DND-41 (cell line): ENCODE measurements around the gene RASD1.

ENCODE experiments used
- ATAC-seq: fragments of 200-7000 bp; cut with Tn5 transposase; 3 replicates; pipeline ENCODE4 v1.9.1; 2021; ENCODE audit warnings: low read depth; ENCODE audit not compliant: insufficient read depth
- DNase-seq: peaks from one replicate; pipeline ENCODE4 v3.0.0-alpha.2; 2020
- H2AFZ ChIP-seq: 2 replicates; pipeline ENCODE4 v1.6.0; 2012; ENCODE audit warnings: low read depth, low read length
- H3K27ac ChIP-seq: 2 replicates; pipeline ENCODE4 v1.5.1; 2012; ENCODE audit warnings: low read length, inconsistent platforms
- H3K27me3 ChIP-seq: fragments of 200-600 bp; sonication (generic); 2 replicates; pipeline ENCODE4 v1.6.0; 2012; ENCODE audit warnings: low read length, mild to moderate bottlenecking, inconsistent platforms; ENCODE audit not compliant: insufficient read depth, poor library complexity
- H3K36me3 ChIP-seq: 2 replicates; pipeline ENCODE4 v1.5.1; 2012; ENCODE audit warnings: low read length, inconsistent platforms; ENCODE audit not compliant: insufficient read depth
- H3K4me1 ChIP-seq: 2 replicates; pipeline ENCODE4 v1.5.1; 2012; ENCODE audit warnings: mild to moderate bottlenecking, low read length; ENCODE audit not compliant: insufficient read depth
- H3K4me2 ChIP-seq: 2 replicates; pipeline ENCODE4 v1.6.0; 2012; ENCODE audit warnings: mild to moderate bottlenecking, moderate library complexity, low read length, inconsistent platforms; ENCODE audit not compliant: insufficient read depth
- H3K4me3 ChIP-seq, 2 experiments: fragments of 200-600 bp in 1 of 2; shearing (Covaris generic) in 1 of 2; 2 replicates each; pipeline ENCODE4 v1.5.1; 2012 to 2016; ENCODE audit warnings: inconsistent platforms in 2 of 2, low read length in 2 of 2, mild to moderate bottlenecking in 2 of 2, low read depth in 1 of 2, moderate library complexity in 1 of 2
- H3K79me2 ChIP-seq: 2 replicates; pipeline ENCODE4 v1.6.0; 2012; ENCODE audit warnings: low read length, inconsistent platforms; ENCODE audit not compliant: insufficient read depth
- H3K9ac ChIP-seq: 2 replicates; pipeline ENCODE4 v1.6.0; 2012; ENCODE audit warnings: low read depth, mild to moderate bottlenecking, inconsistent platforms, low read length, moderate library complexity
- H3K9me3 ChIP-seq: 2 replicates; pipeline ENCODE4 v1.5.1; 2012; ENCODE audit warnings: low read length, moderate library complexity, mild to moderate bottlenecking, inconsistent platforms; ENCODE audit not compliant: insufficient read depth, severe bottlenecking
- H4K20me1 ChIP-seq: 2 replicates; pipeline ENCODE4 v1.6.0; 2012; ENCODE audit warnings: low read length; ENCODE audit not compliant: insufficient read depth
- CTCF ChIP-seq: IDR thresholded peaks from 2 replicates; pipeline ENCODE4 v1.5.1; 2012; ENCODE audit warnings: borderline replicate concordance, low read length, moderate library complexity, mild to moderate bottlenecking; ENCODE audit not compliant: poor library complexity, severe bottlenecking; ENCODE audit errors: extremely low read depth
- EZH2 ChIP-seq: IDR thresholded peaks from 3 replicates; pipeline ENCODE4 v1.6.1; 2012; ENCODE audit warnings: borderline replicate concordance, low read depth, mild to moderate bottlenecking, moderate library complexity, low read length, inconsistent platforms; ENCODE audit not compliant: severe bottlenecking

Gene RASD1

GRCh38 chr17:17511881-17512858 lies 16.0 kb upstream of the RASD1 start:
- TF ChIP-seq EZH2: no peak
- no peak for TF ChIP-seq CTCF
- Histone ChIP-seq H3K4me2 (no peak overlapping the region), H3K27ac (peak overlapping the region; percentile 45), H3K27me3 (no peaks in the 10 kb centered on the region), H4K20me1 (no peaks in the 10 kb centered on the region), H2AFZ (no peak overlapping the region), H3K9ac (no peak overlapping the region), H3K4me1 (peaks cover 13% of the 10 kb centered on the region), H3K79me2 (no peaks in the 10 kb centered on the region), H3K4me3 (no peak overlapping the region), H3K36me3 (no peaks in the 10 kb centered on the region), H3K9me3 (no peaks in the 10 kb centered on the region)
- DNase-seq: no peak
- no peak for ATAC-seq

- ATAC-seq: peak; percentile 44; the same call in 2 of the 3 replicates
- H3K27me3 ChIP-seq: no peaks in the 10 kb centered on the region
- H3K36me3 ChIP-seq: no peaks in the 10 kb centered on the region
- H3K4me1 ChIP-seq: peaks cover 13% of the 10 kb centered on the region
- H3K9ac ChIP-seq: no peak overlapping the region
- H4K20me1 ChIP-seq: no peaks in the 10 kb centered on the region
- no peaks in the 10 kb centered on the region for H3K9me3 ChIP-seq
- no peak overlapping the region for H3K4me3 ChIP-seq
- H3K79me2 ChIP-seq: no peaks in the 10 kb centered on the region
- TF ChIP-seq EZH2 (no peak), CTCF (peak; percentile 42)
- DNase-seq: peak; percentile 36
- peak overlapping the region; percentile 69 for H3K27ac ChIP-seq
- H3K4me2 ChIP-seq: no peak overlapping the region
- H2AFZ ChIP-seq: no peak overlapping the region
Observed at GRCh38 chr17:17511293-17511741, 15.1 kb upstream of the RASD1 start.

- Histone ChIP-seq H3K9ac (no peak overlapping the region), H3K4me3 (no peak overlapping the region), H3K36me3 (no peaks in the 10 kb centered on the region), H4K20me1 (no peaks in the 10 kb centered on the region), H3K9me3 (no peaks in the 10 kb centered on the region), H2AFZ (no peak overlapping the region), H3K79me2 (no peaks in the 10 kb centered on the region), H3K27ac (peak overlapping the region; percentile 69), H3K4me2 (no peak overlapping the region), H3K27me3 (no peaks in the 10 kb centered on the region), H3K4me1 (peaks cover 13% of the 10 kb centered on the region)
- TF ChIP-seq EZH2 (no peak), CTCF (no peak)
- ATAC-seq: peak; percentile 33; the same call in 1 of the 3 replicates
- DNase-seq: no peak
Observed at GRCh38 chr17:17510456-17511292, 14.5 kb upstream of the RASD1 start.
